Activated CD8-positive, alpha-beta memory T cell treated with anti-CD3 and anti-CD28 coated beads for 36 hours (primary cell): ENCODE measurements around the gene DCP1A. TPM values are rescaled to one million over a fixed set of nuclear protein-coding genes. Genes with fewer than 3 reads are reported as not detected.
"Not testable (repeated sequence)": the region's sequence is repeated elsewhere in the genome, so short reads cannot be mapped to it uniquely, and the experiment has no call there.

Experiments used
- CTCF ChIA-PET: fragments of 350-600 bp; sonication (Branson Sonifier 250); formaldehyde crosslinking; loops from one replicate; lab custom pipeline; 2021; ENCODE audit warnings: antibody characterized with exemption; lab: Charles Lee
- POLR2A ChIA-PET: fragments of 350-600 bp; sonication (Branson Sonifier 250); formaldehyde crosslinking; loops from one replicate; lab custom pipeline; 2021; ENCODE audit warnings: antibody characterized with exemption; lab: Charles Lee
- total RNA-seq, 2 experiments: library from RNA; stranded (reverse); gene quantifications; one replicate each; pipeline ENCODE4 v1.2.3, GENCODE V29; 2021

The DCP1A gene
- total RNA-seq, 2 experiments from 2014 or later: 37.9 to 40.5 TPM

- POLR2A ChIA-PET: no interaction called here
Observed at GRCh38 chr3:53337167-53337940, 10.0 kb downstream of the DCP1A start.

DNA sequence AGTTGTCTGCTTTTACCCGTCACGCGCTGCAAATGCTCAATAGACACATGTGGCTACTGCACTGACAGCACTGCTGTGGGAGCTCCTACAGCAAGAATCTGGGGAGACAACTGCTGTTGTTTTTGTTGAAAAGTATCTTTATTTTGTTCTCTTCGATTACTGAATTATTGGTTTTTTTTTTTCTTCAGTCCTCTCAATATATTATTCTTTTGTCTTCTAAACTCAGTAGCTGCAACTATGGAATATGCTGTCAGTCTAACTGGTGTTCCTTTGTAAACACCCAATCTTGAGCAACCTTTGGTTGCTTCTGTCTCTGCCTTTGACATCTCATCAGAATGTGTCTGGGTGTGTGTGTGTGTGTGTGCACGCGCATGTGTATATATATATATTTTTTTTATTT is 12.6 kb downstream of the DCP1A start:
- ChIA-PET POLR2A (no interaction called here), CTCF (no interaction called here)

More at GRCh38 chr3:53337167-53337940, 10.0 kb downstream of the DCP1A start:
- CTCF ChIA-PET: no interaction called here

DNA sequence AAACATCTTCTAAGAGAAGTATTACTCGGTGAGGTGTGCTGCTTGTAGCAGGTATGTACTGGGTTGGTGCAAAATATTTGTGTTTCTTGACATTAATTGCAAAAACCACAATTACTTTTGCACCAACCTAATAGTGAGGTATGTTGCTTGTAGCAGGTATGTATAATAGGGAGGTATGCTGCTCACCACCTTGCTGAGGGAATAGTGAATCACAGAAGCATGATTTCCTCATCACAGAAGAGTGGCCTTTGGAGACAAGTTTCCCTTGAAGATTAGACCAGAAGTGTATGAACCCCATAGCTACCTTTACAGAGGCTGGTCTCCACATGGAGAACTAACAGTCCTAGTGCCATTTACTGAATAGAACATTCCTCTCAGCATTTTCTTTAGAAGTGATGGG is 15.5 kb downstream of the DCP1A start:
- CTCF ChIA-PET: no interaction called here
- POLR2A ChIA-PET: no interaction called here

GRCh38 chr3:53329897-53330296 is 17.4 kb downstream of the DCP1A start:
- CTCF ChIA-PET: interaction anchor here (0.6 kb wide), 1 partner anchor 15 kb away, joined by 3 read pairs; no protein-coding TSS in a partner anchor
- POLR2A ChIA-PET: no interaction called here

GRCh38 chr3:53328746-53329145 is 18.6 kb downstream of the DCP1A start:
- POLR2A ChIA-PET: no interaction called here
- CTCF ChIA-PET: no interaction called here

GRCh38 chr3:53327986-53328385 is 19.4 kb downstream of the DCP1A start:
- POLR2A ChIA-PET, CTCF ChIA-PET: not testable (repeated sequence)

DNA sequence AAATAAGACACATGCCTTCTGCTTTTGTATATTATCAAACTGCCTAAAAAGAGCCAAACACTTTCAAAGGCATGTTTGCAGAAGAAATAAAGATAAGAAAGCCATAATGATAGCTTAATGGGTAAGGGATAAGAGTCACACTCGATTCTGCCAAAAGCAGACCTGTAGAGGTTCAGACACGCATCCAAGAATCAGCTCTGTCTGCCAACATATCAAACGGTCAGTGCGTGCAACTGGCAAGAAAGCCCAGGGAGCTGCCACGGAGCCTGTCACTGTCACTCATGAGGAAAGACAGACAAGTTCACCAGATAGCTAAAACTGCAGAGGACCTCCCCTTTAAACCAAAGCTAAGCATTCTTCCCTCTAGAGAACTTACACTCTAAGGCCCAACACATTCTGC is 23.2 kb downstream of the DCP1A start:
- ChIA-PET CTCF (no interaction called here), POLR2A (no interaction called here)

GRCh38 chr3:53320697-53321096 is 26.6 kb downstream of the DCP1A start:
- CTCF ChIA-PET: no interaction called here
- POLR2A ChIA-PET: no interaction called here

DNA sequence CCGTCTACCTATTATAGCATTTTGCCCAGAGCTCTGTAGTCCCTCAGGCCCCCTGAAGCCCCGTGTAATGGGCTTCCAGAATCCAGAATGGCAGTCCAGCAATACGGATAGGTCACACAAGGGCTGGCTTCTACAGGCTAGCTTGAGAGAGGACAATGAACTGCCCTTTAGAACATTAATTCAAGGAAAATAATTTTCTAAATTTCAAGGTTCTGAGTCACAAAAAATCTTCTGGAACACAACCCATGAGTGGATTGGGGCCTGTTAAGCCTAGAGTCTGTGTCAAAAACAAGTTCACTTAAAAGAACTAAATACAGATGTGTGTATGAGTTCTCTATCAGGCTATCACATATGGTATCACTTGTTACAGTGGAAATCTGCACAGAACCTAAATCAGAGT is 28.8 kb downstream of the DCP1A start:
- ChIA-PET CTCF (no interaction called here), POLR2A (no interaction called here)

- CTCF ChIA-PET: no interaction called here
- POLR2A ChIA-PET: no interaction called here
Observed at GRCh38 chr3:53312832-53313231, 34.5 kb downstream of the DCP1A start.

GRCh38 chr3:53311882-53312281 is 35.5 kb downstream of the DCP1A start:
- CTCF ChIA-PET: interaction anchor here (1.2 kb wide), 1 partner anchor 10 kb away, joined by 3 read pairs; no protein-coding TSS in a partner anchor
- POLR2A ChIA-PET: no interaction called here

- POLR2A ChIA-PET: no interaction called here
- CTCF ChIA-PET: interaction anchor here (0.6 kb wide), 1 partner anchor 187 kb away, joined by 3 read pairs; no protein-coding TSS in a partner anchor
Observed at GRCh38 chr3:53303957-53304356, 43.4 kb downstream of the DCP1A start.

DNA sequence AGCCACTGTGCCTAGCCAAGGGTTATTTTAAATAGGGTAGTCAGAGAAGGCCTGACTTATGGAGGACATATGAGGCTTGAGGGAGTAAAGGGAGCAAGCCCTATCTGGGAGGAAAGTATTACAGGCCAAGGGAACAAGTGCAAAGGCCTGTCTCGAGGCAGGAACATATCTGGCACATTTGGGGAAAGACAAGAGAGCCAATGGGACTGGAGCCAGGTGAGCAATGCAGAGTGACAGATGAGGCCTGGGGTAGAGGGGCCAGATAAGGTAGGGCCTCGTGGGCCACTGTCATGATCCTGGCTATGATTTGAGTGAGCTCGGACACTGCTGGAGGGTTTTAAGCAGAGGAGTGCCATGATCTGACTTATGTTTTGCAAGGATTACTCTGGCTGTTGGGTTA is 43.8 kb downstream of the DCP1A start:
- ChIA-PET CTCF (no interaction called here), POLR2A (no interaction called here)

- ChIA-PET POLR2A (no interaction called here), CTCF (interaction anchor here (1.2 to 1.3 kb wide), 2 partner anchors 10 to 14 kb away, joined by 3 read pairs; no protein-coding TSS in a partner anchor)
Observed at GRCh38 chr3:53300826-53301225, 46.5 kb downstream of the DCP1A start.

DNA sequence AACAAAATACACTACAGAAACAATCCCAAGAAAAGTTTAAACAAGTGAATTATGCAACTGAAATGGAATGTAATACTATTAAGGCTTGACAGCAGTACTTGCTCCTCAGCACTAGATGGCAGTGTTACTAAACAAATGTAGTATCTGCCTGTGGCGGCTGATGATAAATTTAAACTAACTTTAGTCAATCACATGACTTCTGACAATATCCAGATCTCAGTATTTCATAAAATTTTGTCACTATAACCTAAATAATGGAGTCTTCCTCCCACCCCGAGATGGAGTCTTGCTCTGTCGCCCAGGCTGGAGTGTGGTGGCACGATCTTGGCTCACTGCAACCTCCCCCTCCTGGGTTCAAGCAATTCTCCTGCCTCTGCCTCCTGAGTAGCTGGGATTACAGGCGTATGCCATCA is 47.7 kb downstream of the DCP1A start:
- ChIA-PET POLR2A (interaction anchor here (0.6 kb wide), 1 partner anchor 75 kb away, joined by 6 read pairs; no protein-coding TSS in a partner anchor), CTCF (interaction anchor here (1.0 to 1.2 kb wide), 2 partner anchors 15 to 298 kb away, joined by 3 read pairs; no protein-coding TSS in a partner anchor)

GRCh38 chr3:53295410-53295809 is 51.9 kb downstream of the DCP1A start:
- POLR2A ChIA-PET: no interaction called here
- CTCF ChIA-PET: no interaction called here

GRCh38 chr3:53293867-53294266 is 53.5 kb downstream of the DCP1A start:
- CTCF ChIA-PET: no interaction called here
- POLR2A ChIA-PET: no interaction called here

DNA sequence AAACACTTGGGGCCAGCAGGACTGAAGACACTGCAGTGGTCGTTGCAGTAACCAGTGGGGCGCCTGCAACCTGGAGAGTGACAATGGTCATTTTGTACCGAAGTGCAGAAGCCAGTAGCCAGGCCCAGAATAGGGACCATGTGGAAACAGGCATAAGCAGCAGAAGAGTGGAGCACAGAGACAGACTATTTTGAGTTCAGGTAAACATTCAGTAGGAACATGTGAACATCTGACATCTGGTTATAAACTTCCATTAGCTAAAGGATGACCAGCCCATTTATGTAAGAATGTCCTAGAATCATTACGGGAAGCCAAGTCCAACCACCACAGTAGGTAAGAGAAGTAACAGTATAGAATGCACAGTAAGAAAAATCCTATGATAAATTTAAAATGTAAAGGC is 59.1 kb downstream of the DCP1A start:
- ChIA-PET CTCF (no interaction called here), POLR2A (no interaction called here)

- CTCF ChIA-PET: interaction anchor here (1.4 kb wide), 1 partner anchor 12 kb away, joined by 4 read pairs; no protein-coding TSS in a partner anchor
- POLR2A ChIA-PET: no interaction called here
Observed at GRCh38 chr3:53287131-53287629, 60.2 kb downstream of the DCP1A start.

DNA sequence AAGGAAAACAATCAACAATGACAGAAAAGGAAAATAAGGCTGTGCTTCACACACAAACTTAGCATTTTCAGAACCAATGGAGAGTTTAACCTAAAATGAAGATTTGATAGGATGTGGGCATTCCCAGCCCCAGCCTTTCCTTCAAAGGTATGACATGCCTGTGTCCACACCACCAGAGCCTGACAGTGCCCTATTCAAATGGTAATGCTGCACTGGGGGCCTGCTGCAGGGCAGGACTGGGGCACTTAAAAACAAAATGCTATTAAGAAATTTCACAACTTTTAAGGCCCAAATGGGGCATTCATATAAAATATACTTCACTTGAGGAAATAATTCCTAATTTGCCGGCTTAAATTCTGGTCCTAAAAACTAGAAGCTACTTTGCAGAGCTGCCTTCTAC is 60.6 kb downstream of the DCP1A start:
- ChIA-PET CTCF (interaction anchor here (1.4 kb wide), 1 partner anchor 12 kb away, joined by 4 read pairs; no protein-coding TSS in a partner anchor), POLR2A (no interaction called here)

- ChIA-PET CTCF (no interaction called here), POLR2A (no interaction called here)
Observed at GRCh38 chr3:53282581-53282980, 64.8 kb downstream of the DCP1A start.
